Measurements from ENCODE around the gene NETO2.

DNA sequence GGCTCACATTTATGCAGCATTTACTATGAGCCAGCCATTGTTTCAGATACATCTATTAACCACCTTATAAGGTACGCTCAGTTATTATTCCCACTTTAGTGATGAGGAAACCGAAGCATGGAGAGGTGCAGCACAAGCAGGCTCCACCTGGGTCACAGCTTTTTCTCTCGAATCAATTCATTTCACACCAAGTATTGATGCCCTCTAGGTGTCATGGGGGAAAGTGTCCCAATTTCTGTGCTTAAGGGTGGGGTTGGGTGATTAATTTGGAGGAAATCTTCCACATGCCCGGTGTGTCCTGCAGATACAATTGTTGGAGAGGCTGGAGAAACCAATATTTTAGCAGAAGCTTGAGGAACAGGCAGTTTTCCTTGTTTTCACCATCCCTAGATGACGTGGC is 107.5 kb downstream of the NETO2 start:
- TF ChIP-seq, protein P1, sequence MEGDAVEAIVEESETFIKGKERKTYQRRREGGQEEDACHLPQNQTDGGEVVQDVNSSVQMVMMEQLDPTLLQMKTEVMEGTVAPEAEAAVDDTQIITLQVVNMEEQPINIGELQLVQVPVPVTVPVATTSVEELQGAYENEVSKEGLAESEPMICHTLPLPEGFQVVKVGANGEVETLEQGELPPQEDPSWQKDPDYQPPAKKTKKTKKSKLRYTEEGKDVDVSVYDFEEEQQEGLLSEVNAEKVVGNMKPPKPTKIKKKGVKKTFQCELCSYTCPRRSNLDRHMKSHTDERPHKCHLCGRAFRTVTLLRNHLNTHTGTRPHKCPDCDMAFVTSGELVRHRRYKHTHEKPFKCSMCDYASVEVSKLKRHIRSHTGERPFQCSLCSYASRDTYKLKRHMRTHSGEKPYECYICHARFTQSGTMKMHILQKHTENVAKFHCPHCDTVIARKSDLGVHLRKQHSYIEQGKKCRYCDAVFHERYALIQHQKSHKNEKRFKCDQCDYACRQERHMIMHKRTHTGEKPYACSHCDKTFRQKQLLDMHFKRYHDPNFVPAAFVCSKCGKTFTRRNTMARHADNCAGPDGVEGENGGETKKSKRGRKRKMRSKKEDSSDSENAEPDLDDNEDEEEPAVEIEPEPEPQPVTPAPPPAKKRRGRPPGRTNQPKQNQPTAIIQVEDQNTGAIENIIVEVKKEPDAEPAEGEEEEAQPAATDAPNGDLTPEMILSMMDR (IDR thresholded peaks at IDR 0.05) = no peak
- TF ChIP-seq POLR2A (IDR thresholded peaks at IDR 0.05) = no peak
